GM19328 (cell line): ENCODE measurements around the gene DNAH8.

Source experiments
- ATAC-seq: cut with Tn5 transposase; IDR thresholded peaks from one replicate; pipeline ENCODE4 v1.9.1; 2021; ENCODE audit warnings: mild to moderate bottlenecking, moderate library complexity; ENCODE audit not compliant: unreplicated experiment

Gene DNAH8

DNA sequence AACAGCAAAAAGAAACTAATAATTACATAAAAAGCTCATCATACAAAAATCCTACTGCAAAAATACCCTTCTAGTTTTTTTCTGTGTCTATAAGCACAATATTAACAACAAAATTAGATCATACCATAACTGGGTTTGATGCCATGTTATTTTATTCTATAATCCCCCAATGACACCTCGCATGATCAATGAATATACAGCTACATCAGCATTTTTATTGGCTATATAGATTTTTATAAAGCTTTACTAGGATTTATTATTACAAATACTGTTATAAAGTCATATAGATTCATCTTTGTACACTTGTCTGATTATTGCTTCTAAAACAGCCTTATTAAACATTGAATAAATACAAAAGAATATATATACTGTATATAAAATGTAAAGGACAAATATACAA is 288.4 kb downstream of the DNAH8 start:
- no peak for ATAC-seq

DNA sequence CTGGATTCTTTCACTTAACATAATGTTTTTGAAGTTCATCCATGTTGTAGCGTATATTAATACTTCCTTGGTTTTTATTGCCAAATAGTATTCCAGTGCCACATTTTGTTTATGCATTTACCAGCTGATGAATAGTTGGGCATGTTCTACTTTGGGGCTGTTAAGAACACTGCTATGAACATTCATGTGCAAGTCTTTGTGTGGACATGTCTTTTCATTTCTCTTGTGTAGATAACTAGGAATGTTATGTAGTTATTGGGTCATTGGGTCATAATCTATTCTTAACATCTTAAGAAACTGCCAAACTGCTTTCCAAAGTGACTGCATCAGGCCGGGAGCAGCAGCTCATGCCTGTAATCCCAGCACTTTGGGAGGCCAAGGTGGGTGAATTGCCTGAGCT is 289.7 kb downstream of the DNAH8 start:
- ATAC-seq, result no peak

DNA sequence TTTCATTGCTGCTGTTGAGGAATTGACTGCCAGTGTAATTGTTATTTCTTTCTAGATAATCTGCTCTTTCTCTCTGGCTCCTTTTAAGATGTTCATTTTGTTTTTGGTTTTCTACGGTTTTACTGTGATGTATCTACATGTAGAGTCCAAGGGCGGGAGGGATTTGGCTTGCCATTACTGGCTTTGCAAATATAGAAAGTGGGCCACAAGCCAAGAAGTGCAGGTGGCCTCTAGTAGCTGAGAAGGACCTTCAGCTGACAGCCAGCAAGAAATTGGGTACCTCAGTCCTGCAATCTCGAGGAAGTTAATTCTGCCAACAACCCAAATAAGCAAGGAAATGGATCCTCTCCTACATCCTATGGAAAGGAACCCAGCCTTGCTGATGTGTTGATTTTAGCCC is 290.7 kb downstream of the DNAH8 start:
- no peak for ATAC-seq

DNA sequence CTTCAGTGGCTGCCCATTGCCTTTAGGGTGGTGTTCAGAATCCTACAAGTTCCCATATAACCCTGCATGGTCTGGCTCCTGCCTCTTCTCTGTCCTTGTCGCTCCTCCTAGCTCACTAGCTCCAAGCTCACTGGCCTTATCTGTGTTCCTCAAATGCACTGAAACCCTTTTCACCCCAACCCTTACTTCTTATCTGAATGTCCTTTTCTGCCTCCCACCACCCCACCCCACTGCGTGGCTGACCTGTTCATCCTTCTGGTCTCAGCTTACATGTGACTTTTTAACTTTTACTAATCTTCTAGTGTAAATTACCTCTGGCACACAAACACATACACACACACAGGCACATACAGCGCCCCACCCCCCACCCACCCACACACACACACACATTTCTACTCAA is 292.5 kb downstream of the DNAH8 start:
- ATAC-seq, result no peak

DNA sequence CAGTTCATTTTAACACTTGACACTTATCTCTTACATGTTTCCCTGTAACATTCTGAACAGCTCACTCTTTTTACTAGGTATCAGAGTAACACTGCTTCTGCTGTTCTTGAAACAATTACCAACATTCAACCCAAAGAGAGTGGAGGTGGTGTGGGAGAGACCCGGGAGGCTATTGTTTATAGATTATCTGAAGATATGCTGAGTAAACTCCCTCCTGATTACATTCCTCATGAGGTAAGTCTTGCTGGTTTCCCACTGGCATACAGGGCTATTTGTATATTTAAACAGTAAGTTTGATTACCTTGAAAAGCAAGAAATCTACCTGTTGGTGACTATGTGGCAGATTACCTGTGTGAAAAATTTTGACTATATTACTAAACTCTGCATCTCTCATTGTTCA is 293.6 kb downstream of the DNAH8 start:
- no peak for ATAC-seq

DNA sequence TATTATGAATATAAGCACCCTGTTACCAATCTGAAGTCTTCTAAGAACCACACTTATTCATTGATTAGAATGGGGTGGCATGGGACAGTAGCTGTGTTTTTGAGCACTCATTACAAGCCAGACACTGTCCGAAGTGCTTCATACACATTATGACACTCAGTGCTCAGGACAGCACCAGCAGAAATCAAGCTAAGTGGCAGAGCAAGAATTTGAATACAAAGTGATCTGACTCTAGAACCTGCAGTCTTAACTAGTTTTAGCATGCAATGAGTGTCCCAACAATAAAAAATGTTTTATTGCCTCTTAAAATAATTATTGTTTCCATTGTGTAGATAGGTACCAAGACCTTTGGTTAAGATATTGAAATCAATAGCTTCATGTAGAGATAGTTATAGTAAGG is 294.4 kb downstream of the DNAH8 start:
- ATAC-seq, result no peak

DNA sequence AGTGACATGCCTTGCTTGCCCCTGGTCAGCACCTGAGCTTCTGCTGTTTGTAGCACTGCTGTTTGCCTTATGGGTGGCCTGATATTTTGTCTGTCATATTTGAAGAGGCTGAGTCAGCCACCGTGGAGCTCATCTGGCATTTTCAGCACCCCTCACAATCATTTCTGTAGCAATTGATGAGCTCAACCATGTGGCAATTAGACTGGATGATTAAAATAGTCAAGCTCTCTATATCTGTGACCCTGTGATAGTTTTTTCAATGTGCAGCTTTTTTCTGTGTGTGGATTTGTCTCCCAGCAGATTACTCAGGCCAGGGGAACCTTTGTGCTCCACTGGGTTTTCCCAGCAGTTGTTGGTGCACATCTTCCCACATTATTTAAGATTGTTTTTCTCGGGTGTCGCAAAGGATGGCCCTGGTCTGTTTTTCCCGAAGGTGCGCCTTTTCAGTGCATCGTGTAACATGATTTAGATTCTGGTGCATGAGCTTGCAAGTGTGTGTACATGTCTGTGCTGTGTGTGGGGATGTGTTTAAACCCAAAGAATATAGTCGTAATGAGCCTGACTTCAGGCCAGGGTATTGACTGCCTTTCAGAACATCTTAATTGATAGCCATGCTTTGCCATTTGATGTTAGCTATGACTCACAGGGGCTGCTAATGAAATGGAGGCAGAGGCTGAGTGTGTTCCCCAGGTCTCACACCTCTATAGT is 301.9 kb downstream of the DNAH8 start:
- ATAC-seq, result no peak

DNA sequence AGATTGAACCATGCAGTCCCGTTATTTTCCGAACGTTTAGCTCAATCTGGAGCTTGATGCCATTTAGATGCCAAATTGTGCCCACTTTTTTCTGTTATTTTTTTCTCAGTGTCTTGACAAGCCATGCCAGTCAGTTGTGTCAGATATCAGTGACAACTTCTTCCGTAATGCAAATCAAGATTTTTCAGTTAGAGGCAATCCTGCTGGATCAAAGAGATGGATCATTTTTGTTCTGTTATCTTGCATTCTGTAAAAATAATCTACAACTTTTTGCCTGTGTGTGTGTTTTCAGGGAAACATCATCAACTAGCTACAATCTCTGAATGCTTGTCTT is 302.4 kb downstream of the DNAH8 start:
- ATAC-seq, result no peak

DNA sequence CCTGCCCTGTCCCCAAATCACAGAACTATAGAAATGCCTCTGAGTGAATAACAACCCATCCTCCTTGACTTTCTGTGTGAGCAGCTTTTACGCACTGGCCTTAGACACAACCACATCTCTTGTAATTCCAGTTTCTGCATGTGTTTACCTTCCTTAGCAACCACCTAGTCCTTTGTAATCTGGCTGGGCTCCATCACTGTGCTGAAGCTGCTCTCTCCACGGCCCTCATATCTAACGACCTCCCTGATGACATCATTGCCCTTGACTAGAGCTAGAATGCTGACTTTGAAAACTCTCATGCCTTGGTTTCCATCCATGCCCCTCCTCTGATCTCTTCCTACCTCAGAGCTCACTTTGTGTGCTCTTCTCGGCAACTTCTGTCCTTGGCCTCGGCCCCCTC is 303.0 kb downstream of the DNAH8 start:
- no peak for ATAC-seq

DNA sequence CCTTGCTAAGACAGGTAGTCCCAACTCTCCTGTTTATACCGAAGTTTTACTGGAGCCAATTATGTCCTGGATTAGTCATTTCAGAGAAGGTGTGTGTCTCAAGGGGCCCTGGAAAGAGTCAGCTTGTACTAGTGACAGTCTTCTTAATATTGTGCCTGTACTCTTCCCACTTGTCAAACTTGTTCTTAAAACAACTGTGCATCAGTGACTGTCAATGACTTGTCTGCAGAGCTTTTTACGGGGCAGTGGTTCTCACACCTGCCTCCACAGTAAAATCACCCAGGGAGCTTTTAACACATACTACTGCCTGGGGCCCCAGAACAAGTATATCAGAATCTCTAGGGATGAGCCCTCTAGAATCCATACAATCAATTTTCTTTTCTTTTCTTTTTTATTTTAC is 305.0 kb downstream of the DNAH8 start:
- no peak for ATAC-seq

DNA sequence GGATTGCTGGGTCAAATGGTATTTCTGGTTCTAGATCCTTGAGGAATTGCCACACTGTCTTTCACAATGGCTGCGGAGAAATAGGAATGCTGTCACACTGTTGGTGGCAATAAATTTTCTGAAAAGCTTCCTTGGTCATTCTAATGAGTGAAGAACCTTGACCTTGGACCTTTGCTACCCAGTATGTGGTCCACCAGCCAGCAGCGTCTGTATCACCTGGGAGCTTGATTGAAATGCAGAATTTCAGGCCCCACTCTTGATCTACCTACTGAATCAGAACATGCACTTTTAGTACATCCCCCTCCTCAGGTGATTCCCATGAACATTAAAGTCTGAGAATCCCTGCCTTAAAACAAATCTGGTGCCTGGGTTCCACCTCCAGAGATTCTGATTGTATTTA is 305.9 kb downstream of the DNAH8 start:
- no peak for ATAC-seq

DNA sequence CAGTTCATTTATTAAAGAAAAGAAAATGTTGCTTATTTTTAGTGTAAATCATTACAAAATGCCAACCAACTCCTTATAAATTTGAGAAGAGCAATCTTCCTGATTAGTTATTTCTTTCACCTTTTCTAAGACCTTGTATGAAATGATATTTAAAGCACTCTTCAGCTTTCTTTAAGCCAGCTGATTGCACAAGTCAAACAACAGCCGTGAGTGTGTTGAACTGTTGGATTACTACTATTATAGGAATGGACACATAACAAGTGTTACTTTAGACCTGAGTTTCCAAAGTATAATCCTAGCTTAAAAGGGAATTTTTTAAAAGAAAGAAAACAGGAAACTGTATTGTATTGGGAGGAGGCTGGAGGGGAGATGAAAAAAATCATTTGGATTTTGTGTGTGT is 306.7 kb downstream of the DNAH8 start:
- no peak for ATAC-seq

DNA sequence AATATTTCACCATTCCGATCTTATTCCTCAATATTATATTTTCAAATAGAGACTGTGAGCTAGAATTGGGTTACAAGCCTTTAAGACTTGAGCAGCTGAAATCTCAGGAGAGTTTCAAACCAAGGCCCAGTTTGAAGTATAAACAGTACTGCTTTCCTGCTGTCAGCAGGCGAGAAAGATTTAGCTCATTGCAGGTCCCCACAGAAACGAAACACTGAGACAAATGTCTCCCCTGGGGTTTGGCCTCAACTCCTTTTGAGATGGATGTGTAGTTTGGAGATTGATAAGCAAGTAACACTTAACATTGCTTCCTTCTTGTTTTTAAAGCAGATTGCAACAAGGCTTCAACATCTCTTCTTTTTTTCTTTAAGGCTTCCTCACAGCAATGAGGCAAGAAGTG is 311.1 kb downstream of the DNAH8 start:
- ATAC-seq, result no peak

DNA sequence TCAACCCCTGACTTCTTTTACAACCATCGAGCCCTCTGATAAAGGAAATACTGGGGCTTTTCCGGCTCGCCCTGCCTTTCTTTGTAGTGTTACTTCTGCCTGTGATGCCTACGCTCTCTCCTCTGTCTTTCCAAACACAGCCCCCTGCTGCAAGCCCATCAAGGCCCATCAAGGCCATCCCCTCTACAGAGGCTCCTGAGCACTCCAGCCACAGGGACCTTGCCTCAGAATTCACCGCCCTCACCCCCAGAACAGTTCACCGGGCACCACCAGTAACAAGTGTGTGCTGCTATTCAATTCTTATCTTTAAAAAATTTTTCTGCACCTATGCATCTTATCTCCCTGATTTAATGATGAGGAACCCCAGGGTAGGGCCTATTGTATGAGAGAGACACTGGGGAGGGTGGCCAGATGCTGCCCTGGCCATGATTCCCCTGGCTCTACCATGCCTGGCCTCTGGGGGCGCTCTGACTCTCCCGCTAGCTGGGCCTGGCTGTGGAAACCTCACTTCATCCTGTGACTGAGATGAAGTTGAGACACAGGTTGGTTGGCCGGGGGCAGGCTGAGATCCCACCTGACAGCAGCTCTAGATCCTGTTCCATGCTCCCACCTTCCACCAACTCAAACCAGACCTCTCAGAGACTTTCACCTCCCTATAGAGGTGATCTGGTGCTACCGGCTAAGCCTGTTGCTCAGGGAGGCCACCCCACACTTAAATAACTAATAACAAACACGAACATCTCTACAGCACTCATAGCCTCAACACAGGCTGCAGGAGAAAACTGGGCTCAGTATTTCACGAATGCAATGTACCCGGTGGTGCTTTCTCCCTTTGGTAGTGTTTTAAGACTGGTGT is 314.3 kb downstream of the DNAH8 start:
- no peak for ATAC-seq

DNA sequence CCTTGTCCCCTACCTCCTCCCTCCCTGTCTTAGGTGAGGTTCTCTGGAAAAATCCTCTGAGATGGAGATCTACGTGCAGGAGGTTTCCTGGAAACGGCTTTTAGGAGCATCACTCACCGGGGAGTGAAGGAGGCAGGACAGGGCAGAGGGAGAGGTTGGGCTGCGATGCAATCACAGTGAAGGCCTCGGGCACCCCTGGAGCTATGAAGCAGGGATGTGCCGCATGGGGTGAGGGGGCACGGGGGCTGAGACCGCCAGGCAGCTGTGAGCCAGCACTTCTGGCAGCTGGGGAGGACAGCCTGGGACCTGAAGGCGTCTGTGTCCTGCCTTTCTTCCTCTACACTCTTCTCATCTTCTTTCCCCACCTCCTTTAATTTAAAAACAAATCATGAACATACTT is 320.6 kb downstream of the DNAH8 start:
- no peak for ATAC-seq

DNA sequence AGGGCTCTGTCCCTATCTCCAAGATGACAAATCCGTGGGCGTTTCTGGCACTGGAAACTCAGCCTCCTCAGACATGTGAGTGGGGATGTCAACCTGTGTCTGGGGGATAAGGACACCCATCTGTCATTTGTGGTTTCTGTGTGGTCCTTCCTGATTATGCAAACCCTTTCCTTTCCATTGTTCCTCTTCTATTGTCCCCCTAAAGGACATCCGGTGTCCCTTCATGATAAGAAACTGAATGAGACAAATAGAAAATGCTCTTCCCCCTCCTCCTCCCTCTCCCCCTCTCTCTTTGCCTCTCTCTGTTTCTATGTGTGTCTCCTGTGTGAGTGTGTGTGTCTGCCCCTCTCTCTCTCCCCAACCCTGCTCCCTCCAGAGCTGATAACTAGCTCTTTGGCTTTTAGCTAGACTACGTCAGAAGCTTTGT is 322.0 kb downstream of the DNAH8 start:
- no peak for ATAC-seq

DNA sequence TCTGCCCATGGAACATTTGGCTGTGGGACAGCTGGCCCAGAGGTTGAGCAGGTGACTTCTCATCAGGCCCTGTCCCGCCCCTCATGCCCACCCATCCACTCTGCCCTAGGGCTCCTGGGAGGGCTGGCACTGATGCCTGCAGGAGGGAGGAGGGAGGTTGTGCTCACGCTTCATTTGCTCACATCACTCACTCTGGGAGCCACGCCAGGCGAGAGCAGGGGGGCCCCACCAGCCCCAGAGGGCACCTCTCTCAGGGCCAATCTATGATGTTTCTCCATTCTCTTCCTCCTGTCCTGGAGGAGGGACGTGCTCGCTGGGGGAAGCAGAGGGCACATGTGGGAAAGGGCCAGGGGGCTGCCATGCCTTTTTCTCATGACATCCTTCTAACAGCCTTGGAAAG is 322.6 kb downstream of the DNAH8 start:
- ATAC-seq, result no peak

DNA sequence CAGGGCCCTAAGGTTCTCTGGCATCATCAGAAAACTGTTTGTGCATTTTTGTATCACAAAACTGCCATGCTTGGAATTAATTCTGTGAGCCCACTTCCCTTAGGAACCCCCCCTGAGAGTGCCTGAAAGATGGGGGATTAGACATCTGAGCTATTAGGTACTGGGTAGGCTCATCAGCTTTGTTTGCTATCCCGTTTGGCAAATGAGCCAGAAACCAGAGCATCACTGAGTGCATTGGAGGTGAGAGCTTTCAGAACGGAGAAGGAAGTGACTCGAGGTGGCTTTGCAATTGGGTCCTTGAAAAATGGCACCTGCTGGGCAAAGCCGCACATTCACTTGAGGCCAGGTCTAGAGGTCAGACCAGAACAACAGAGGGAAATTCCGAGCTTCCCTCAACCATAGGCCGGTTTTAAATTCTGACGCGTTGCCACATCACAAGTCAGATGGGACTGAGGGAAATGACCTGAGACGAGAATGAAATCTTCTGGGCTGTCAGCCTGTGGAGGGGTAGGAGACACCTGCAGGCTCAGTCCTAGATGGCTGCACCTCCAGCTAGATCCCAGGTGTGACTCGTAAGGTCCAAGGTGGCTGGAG is 325.1 kb downstream of the DNAH8 start:
- ATAC-seq, result no peak

DNA sequence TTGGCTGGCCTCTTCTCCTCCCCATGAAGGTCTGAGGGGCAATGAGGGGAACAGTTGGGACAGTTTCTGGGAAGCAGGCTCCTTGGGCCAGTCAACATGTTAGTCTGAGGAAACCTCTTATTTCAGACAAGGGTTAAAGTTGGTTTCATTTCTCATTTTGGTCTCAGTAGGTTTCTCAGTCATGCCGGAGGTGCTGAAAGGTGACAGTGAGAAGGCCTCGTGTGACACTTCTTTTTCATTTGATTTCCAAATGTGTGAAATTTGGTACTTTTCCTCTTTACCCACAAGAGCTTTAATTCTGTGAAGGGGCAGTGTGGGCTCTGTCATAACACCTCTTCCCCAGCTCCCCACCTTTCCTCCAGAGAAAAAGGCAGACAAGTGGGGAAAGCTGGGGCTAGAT is 326.0 kb downstream of the DNAH8 start:
- ATAC-seq, result no peak

DNA sequence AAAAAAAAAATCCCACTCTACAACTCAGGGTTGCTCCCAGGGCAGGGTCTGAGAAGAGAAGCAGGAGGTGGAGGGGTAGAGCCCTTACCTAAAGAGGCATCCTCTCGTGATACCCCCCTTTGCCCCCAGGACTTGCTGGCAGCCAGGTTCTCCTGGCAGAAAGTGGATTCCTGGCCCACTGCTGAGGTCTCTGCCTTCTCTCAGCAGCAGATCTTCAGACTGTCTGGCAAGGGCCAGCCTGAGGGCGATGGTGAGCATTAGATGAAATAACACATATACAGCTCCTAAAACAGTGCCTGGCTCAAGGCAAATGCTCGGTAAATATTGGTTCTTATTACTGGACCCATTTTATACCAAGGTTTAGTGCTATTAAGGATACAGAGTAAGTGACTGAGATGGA is 328.7 kb downstream of the DNAH8 start:
- ATAC-seq, result no peak

DNA sequence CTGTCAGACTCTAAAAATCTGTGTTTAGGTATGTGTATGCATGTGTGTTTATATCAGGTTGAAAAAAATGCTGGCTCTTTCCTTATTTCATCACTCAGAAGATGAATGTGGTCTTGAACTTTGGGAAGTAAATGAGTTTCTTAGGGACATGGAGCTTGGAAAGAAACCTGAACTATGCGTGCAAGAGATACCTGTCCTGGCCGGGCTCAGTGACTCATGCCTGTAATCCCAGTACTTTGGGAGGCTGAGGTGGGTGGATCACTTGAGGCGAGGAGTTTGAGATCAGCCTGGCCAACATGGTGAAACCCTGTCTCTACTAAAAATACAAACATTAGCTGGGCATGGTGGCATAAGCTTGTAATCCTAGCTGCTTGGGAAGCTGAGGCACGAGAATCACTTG is 329.1 kb downstream of the DNAH8 start:
- ATAC-seq, result no peak
